ENCODE results near the gene CYFIP1.

GRCh38 chr15:22954798-22955543, 25.2 kb downstream of the CYFIP1 start:
- no peak for TF ChIP-seq CTCF (IDR thresholded peaks at IDR 0.05)
- TF ChIP-seq POLR2AphosphoS2 (conservative IDR thresholded peaks at IDR 0.05; ENCODE audit: low read length), result no peak
- no peak for TF ChIP-seq SMC3 (IDR thresholded peaks at IDR 0.05)
- no peak for TF ChIP-seq HMGXB4 (CRISPR knock-in tag; IDR thresholded peaks at IDR 0.05; ENCODE audit: borderline replicate concordance)
